Heart left ventricle (tissue), 16 donors: ENCODE data around the gene CSF1R. TPM values are rescaled to one million over a fixed set of nuclear protein-coding genes. Genes with fewer than 3 reads are reported as not detected.
A peak's percentile ranks its signal among the peaks of the same experiment; 100 is the strongest.

ENCODE experiments used
- ATAC-seq, 4 donors: fragments of 200-7000 bp; cut with Tn5 transposase; one replicate each; pipeline ENCODE4 v1.9.1; 2020 to 2022; ENCODE audit warnings: moderate library complexity in 4 of 4, mild to moderate bottlenecking in 3 of 4, moderate number of reproducible peaks in 1 of 4
- DNase-seq, 5 donors: peaks; one replicate each; pipeline ENCODE4 v3.0.0-alpha.2; 2020
- H3K27ac ChIP-seq, 12 donors: fragments of 200-600 bp; sonication (generic) in 4 of 12; one replicate each; pipeline versions ENCODE4 v1.5.0 to v1.8.0; 2016 to 2022; ENCODE audit warnings: mild to moderate bottlenecking in 2 of 12
- H3K27me3 ChIP-seq, 9 donors: fragments of 200-600 bp; sonication (generic) in 2 of 9; one replicate each; pipeline versions ENCODE4 v1.5.1 to v1.8.0; 2016 to 2022; ENCODE audit warnings: mild to moderate bottlenecking in 3 of 9
- H3K36me3 ChIP-seq, 9 donors: fragments of 200-600 bp; sonication (generic) in 2 of 9; one replicate each; pipeline versions ENCODE4 v1.5.0 to v1.8.0; 2018 to 2022; ENCODE audit warnings: mild to moderate bottlenecking in 2 of 9
- H3K4me1 ChIP-seq, 12 donors: fragments of 200-600 bp; sonication (generic) in 4 of 12; one replicate each; pipeline versions ENCODE4 v1.5.0 to v1.8.0; 2016 to 2022; ENCODE audit warnings: mild to moderate bottlenecking in 3 of 12
- H3K4me3 ChIP-seq, 12 donors: fragments of 200-600 bp; sonication (generic) in 4 of 12; one replicate each; pipeline versions ENCODE4 v1.5.0 to v1.8.0; 2017 to 2022; ENCODE audit warnings: mild to moderate bottlenecking in 9 of 12, moderate library complexity in 4 of 12
- H3K9me3 ChIP-seq, 12 donors: fragments of 200-600 bp; sonication (generic) in 4 of 12; one replicate each; pipeline versions ENCODE4 v1.5.0 to v1.8.0; 2016 to 2022; ENCODE audit warnings: mild to moderate bottlenecking in 1 of 12
- POLR2A ChIP-seq, 2 donors: fragments of 450-650 bp; IDR thresholded peaks; one replicate each; pipeline ENCODE4 v1.6.1; 2017; ENCODE audit warnings: antibody characterized with exemption in 2 of 2, mild to moderate bottlenecking in 2 of 2, moderate library complexity in 2 of 2
- WGBS, 4 donors: extraction: QIAGEN DNeasy Blood & Tissue Kit in 2 of 4; methylation state at CpG; one replicate each; pipeline versions ENCODE4 v1.1.5 to v1.1.7; 2013 to 2018; 5-methylcytosine and 5-hydroxymethylcytosine counted together
- intact Hi-C, 10 donors: fragments of 100-400 bp; cut with DNase I; formaldehyde crosslinking; loops; one replicate each; pipeline versions ENCODE4 v1.11.1 to v1.14.2; 2022
- polyA plus RNA-seq, 2 donors: library from polyadenylated mRNA; stranded (reverse); fragments of 200-250 nt; gene quantifications; one replicate each; pipeline ENCODE4 v1.2.3, GENCODE V29; 2013
- total RNA-seq, 9 donors: library from RNA; depleted of rRNA in 2 of 9; stranded (reverse); fragments of >200 nt in 2 of 9; fragmentation: NEBNext Ultra II Directional in 3 of 9; extraction: Animal tissue kit (Norgen Biotek cat#: 25700) in 3 of 9; gene quantifications; one replicate each; pipeline versions ENCODE4 v1.1.0 to v1.2.4, GENCODE V29; 2016 to 2023
- TF ChIP-seq, protein P1 (sequence below), 12 donors: fragments of 200-600 bp; sonication (generic) in 4 of 12; IDR thresholded peaks; one replicate each; pipeline versions ENCODE4 v1.5.0 to v1.8.0; 2018 to 2022; ENCODE audit warnings: antibody characterized with exemption in 12 of 12, mild to moderate bottlenecking in 5 of 12
- donor health status: ischemic (EF 13 %, LVEDD 7.1; RV severe dilation, severe dysfunction).
- donor health status: healthy with polysubstance abuse.
- donor health status: DM: no; HTN: yes; CAD: no.
- donor health status: DM: no; HTN: no; CAD: no.
- donor health status: ischemic (EF 25% LVEDD 6.9; RV normal size, moderate dysfunction).
- donor health status: ischemic (EF 25% LVEDD 5.7; RV mildly dilated, moderate dysfunction).
- donor health status: healthy.
- donor health status: DM: yes; HTN: yes; CAD: no.
- donor health status: ischemic (EF 35%, LVEDD 5.7; RV mildly dilated, moderate dysfunction).
- donor health status: nonischemic (EF 11% LVEDD 7.7; RV severe dilation, severe dysfunction).
- donor health status: DM: yes; HTN: yes; CAD: no.
- donor health status: PGD.
- donor health status: ischemic (EF 29% LVEDD 5.4; RV normal size, mild dysfunction).
- donor health status: nonischemic (EF 23%, LVEDD 6.1; RV moderate dilation, normal function).

Gene CSF1R
- total and polyA plus RNA-seq, 11 donors: 5.0 to 143 (median 10.7) TPM

GRCh38 chr5:150126921-150127265, 40.5 kb upstream of the CSF1R start:
- 79 to 89% (median 87%) methylated on average over 5 to 6 of the region's 6 CpGs for WGBS, 4 donors
- no peaks in the 10 kb centered on the region for H3K27me3 ChIP-seq
- peaks cover 0 to 95% (median 32%) of the 10 kb centered on the region in 9 donors for H3K36me3 ChIP-seq
- peak in 1 of 5 donors; percentile 51 for DNase-seq
- ATAC-seq: no peak
- H3K4me1 ChIP-seq: peaks cover 0 to 41% (median 10%) of the 10 kb centered on the region in 12 donors
- H3K4me3 ChIP-seq: no peak overlapping the region
- TF ChIP-seq, protein P1, sequence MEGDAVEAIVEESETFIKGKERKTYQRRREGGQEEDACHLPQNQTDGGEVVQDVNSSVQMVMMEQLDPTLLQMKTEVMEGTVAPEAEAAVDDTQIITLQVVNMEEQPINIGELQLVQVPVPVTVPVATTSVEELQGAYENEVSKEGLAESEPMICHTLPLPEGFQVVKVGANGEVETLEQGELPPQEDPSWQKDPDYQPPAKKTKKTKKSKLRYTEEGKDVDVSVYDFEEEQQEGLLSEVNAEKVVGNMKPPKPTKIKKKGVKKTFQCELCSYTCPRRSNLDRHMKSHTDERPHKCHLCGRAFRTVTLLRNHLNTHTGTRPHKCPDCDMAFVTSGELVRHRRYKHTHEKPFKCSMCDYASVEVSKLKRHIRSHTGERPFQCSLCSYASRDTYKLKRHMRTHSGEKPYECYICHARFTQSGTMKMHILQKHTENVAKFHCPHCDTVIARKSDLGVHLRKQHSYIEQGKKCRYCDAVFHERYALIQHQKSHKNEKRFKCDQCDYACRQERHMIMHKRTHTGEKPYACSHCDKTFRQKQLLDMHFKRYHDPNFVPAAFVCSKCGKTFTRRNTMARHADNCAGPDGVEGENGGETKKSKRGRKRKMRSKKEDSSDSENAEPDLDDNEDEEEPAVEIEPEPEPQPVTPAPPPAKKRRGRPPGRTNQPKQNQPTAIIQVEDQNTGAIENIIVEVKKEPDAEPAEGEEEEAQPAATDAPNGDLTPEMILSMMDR (IDR thresholded peaks at IDR 0.05): no peak
- TF ChIP-seq POLR2A (IDR thresholded peaks at IDR 0.05): no peak
- no peaks in the 10 kb centered on the region for H3K9me3 ChIP-seq
- intact Hi-C loops: loop anchor here in 1 of 10 donors (10.0 kb wide), 1 partner anchor 228 kb away; the partner anchor contains the start of gene TCOF1
- no peak overlapping the region for H3K27ac ChIP-seq

- H3K9me3 ChIP-seq: no peaks in the 10 kb centered on the region
- 81 to 86% (median 85%) methylated on average over 8 to 10 of the region's 10 CpGs for WGBS, 4 donors
- DNase-seq: peak in 1 of 5 donors; percentile 28
- no peak overlapping the region for H3K4me3 ChIP-seq
- H3K27ac ChIP-seq: no peak overlapping the region
- no peaks in the 10 kb centered on the region for H3K27me3 ChIP-seq
- peaks cover 0 to 95% (median 36%) of the 10 kb centered on the region in 9 donors for H3K36me3 ChIP-seq
- no peak for ATAC-seq
- peaks cover 0 to 40% (median 10%) of the 10 kb centered on the region in 12 donors for H3K4me1 ChIP-seq
- no peak for TF ChIP-seq POLR2A (IDR thresholded peaks at IDR 0.05)
- TF ChIP-seq, protein P1 (IDR thresholded peaks at IDR 0.05): no peak
- intact Hi-C loops: loop anchor here in 1 of 10 donors (10.0 kb wide), 1 partner anchor 228 kb away; the partner anchor contains the start of gene TCOF1
Observed at GRCh38 chr5:150126199-150126920, 40.0 kb upstream of the CSF1R start.

DNA sequence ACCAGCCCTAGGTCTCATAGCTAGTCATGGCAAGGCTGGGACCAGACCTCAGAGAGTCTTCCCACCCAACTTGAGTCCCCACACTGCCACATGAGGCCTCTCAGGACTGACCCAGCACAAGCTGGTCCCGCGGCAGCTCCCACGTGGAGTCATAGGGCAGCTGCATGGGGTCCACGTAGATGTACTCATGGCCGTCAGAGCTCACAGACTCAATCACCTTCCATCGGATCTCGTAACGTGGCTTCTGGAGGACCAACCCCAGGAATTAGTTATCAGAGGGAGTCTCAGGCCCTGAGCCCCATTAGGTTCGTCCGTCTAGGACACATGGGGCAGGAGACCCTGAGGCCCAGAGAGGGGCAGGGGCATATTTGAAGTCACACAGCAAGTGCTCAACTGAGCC, 39.0 kb upstream of the CSF1R start:
- Histone ChIP-seq H3K4me3 (no peak overlapping the region), H3K27me3 (no peaks in the 10 kb centered on the region), H3K36me3 (peaks cover 0 to 96% (median 45%) of the 10 kb centered on the region in 9 donors), H3K9me3 (no peaks in the 10 kb centered on the region), H3K4me1 (peaks cover 0 to 35% (median 9%) of the 10 kb centered on the region in 12 donors), H3K27ac (peak overlapping the region in 3 of 12 donors; percentile 19 to 22 (median 22))
- intact Hi-C loops: loop anchor here in 1 of 10 donors (10.0 kb wide), 1 partner anchor 229 kb away; the partner anchor contains the start of gene TCOF1
- TF ChIP-seq, protein P1 (IDR thresholded peaks at IDR 0.05): no peak
- TF ChIP-seq POLR2A (IDR thresholded peaks at IDR 0.05): no peak
- WGBS, 4 donors: 86 to 93% (median 92%) methylated on average over 6 to 10 of the region's 10 CpGs
- ATAC-seq (no peak), DNase-seq (peak in 1 of 5 donors; percentile 29)

DNA sequence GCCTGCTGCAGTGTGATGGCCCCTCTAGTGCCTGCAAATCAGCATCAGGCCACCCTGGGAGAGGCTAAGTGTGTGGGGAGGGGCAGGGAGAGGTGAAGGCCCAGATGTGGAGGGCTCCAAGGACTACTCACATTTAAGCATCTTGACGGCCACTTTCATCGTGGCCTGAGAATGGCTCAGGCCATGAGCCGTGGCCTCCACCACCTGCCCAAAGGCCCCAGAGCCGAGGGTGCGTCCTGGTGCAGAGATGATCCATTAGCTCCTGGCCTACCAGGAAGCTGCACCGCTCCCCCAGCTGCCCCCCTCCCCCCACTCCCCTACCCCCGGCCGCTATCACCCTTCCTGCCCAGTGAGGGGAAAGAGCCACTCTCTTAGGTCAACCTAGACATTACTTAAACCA, 38.2 kb upstream of the CSF1R start:
- no peaks in the 10 kb centered on the region for H3K27me3 ChIP-seq
- intact Hi-C loops: loop anchor here in 1 of 10 donors (10.0 kb wide), 1 partner anchor 230 kb away; the partner anchor contains the start of gene TCOF1
- no peak for ATAC-seq
- peak in 1 of 5 donors; percentile 40 for DNase-seq
- 81 to 95% (median 89%) methylated on average over 8 of the region's 8 CpGs for WGBS, 4 donors
- peaks cover 0 to 28% (median 2%) of the 10 kb centered on the region in 12 donors for H3K4me1 ChIP-seq
- no peak overlapping the region for H3K4me3 ChIP-seq
- peaks cover 0 to 98% (median 50%) of the 10 kb centered on the region in 9 donors for H3K36me3 ChIP-seq
- peak overlapping the region in 1 of 12 donors; percentile 19 for H3K27ac ChIP-seq
- no peaks in the 10 kb centered on the region for H3K9me3 ChIP-seq
- no peak for TF ChIP-seq POLR2A (IDR thresholded peaks at IDR 0.05)
- TF ChIP-seq, protein P1 (IDR thresholded peaks at IDR 0.05): no peak
